Endodermal cell (in vitro differentiated cells): ENCODE results near the gene ATP2B3. TPM values are rescaled to one million over a fixed set of nuclear protein-coding genes. Genes with fewer than 3 reads are reported as not detected.

ENCODE experiments used
- DNase-seq: peaks from one replicate; pipeline ENCODE4 v3.0.0-alpha.2; 2017
- H3K27ac ChIP-seq: 2 replicates; pipeline ENCODE4 v1.5.1; 2013; ENCODE audit warnings: mild to moderate bottlenecking, low read depth, low read length, moderate library complexity
- H3K27me3 ChIP-seq: 2 replicates; pipeline ENCODE4 v1.6.1; 2013; ENCODE audit warnings: mild to moderate bottlenecking, low read length, moderate library complexity; ENCODE audit not compliant: insufficient read depth, control insufficient read depth, poor library complexity, severe bottlenecking
- H3K36me3 ChIP-seq: 2 replicates; pipeline ENCODE4 v1.7.0; 2013; ENCODE audit warnings: mild to moderate bottlenecking, low read length, moderate library complexity; ENCODE audit not compliant: control insufficient read depth, insufficient read depth
- H3K4me1 ChIP-seq: one replicate; pipeline ENCODE4 v1.7.0; 2013; ENCODE audit warnings: low read length; ENCODE audit not compliant: control insufficient read depth, insufficient read depth
- H3K4me3 ChIP-seq: 2 replicates; pipeline ENCODE4 v1.5.1; 2013; ENCODE audit warnings: mild to moderate bottlenecking, low read length, moderate library complexity
- H3K9ac ChIP-seq: 2 replicates; pipeline ENCODE4 v1.6.1; 2013; ENCODE audit warnings: mild to moderate bottlenecking, low read length, moderate library complexity; ENCODE audit not compliant: poor library complexity, severe bottlenecking; ENCODE audit errors: extremely low read depth
- H3K9me3 ChIP-seq: 2 replicates; pipeline ENCODE4 v1.6.1; 2013; ENCODE audit warnings: mild to moderate bottlenecking, low read length, moderate library complexity; ENCODE audit not compliant: control insufficient read depth
- H3K27ac Mint-ChIP-seq: 2 replicates; pipeline ENCODE4 v1.8.0; 2020; ENCODE audit warnings: mixed read lengths
- H3K27me3 Mint-ChIP-seq: 2 replicates; pipeline ENCODE4 v1.8.0; 2021; ENCODE audit warnings: mild to moderate bottlenecking, mixed read lengths; ENCODE audit not compliant: insufficient read depth
- H3K36me3 Mint-ChIP-seq: 2 replicates; pipeline ENCODE4 v1.8.0; 2020; ENCODE audit warnings: low read depth, mixed read lengths
- H3K4me1 Mint-ChIP-seq: 2 replicates; pipeline ENCODE4 v1.8.0; 2020; ENCODE audit warnings: mixed read lengths
- H3K4me3 Mint-ChIP-seq: 2 replicates; pipeline ENCODE4 v1.8.0; 2020; ENCODE audit warnings: mild to moderate bottlenecking, moderate library complexity, mixed read lengths
- H3K9me3 Mint-ChIP-seq: 2 replicates; pipeline ENCODE4 v1.8.0; 2020; ENCODE audit warnings: mild to moderate bottlenecking, mixed read lengths
- WGBS, 2 experiments: methylation state at CpG; one replicate each; pipeline versions ENCODE4 v1.1.5 to v1.1.7; 2013; ENCODE audit warnings: missing lambda C conversion rate in 2 of 2, mixed read lengths in 1 of 2; ENCODE audit not compliant: insufficient coverage in 1 of 2, insufficient read length in 1 of 2; 5-methylcytosine and 5-hydroxymethylcytosine counted together
- total RNA-seq, 2 donors: library from RNA; stranded (reverse); fragmentation: NEBNext Ultra II Directional in 1 of 2; extraction: Animal tissue kit (Norgen Biotek cat#: 25700) in 1 of 2; gene quantifications; 2 replicates in 1 of 2; 3 replicates in 1 of 2; pipeline ENCODE4 v1.2.1, GENCODE V29; 2021
- TF ChIP-seq, protein P1 (sequence below): fragments of 200-600 bp; sonication (generic); conservative IDR thresholded peaks from 2 replicates; pipeline ENCODE4 v1.5.0; 2021; ENCODE audit warnings: antibody characterized with exemption, mild to moderate bottlenecking

The ATP2B3 gene
- total RNA-seq, 2 donors from 2014 or later = not detected

DNA sequence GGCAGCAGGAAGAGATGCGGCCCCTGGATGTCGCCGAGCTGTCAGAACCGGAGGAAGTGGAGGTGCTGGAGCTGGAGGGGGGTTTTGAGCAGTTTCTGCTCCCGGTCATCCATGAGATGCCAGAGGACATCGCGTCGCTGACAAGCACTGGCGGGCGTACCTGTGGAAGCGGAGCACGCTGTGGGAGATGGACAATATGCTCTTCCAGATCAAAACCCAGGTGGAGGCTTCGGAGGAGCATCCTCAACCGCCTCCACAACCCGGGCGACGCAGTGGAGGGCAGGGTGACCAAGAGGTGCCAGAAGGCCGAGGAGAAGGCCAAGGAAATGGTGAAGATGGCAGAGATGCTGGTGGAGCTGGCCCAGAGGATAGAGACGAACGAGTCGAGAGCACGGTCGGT lies 89.1 kb downstream of the ATP2B3 start:
- H3K27me3 Mint-ChIP-seq = peaks cover 47% of the 10 kb centered on the region
- Histone ChIP-seq H3K9me3 (no peaks in the 10 kb centered on the region), H3K9ac (no peak overlapping the region), H3K4me1 (no peaks in the 10 kb centered on the region), H3K36me3 (no peaks in the 10 kb centered on the region), H3K4me3 (no peak overlapping the region), H3K27ac (no peak overlapping the region), H3K27me3 (peaks cover 16% of the 10 kb centered on the region)
- H3K9me3 Mint-ChIP-seq = peaks cover 69% of the 10 kb centered on the region
- H3K27ac Mint-ChIP-seq = no peak overlapping the region
- H3K4me1 Mint-ChIP-seq = no peaks in the 10 kb centered on the region
- H3K4me3 Mint-ChIP-seq = no peak overlapping the region
- WGBS, 2 experiments = 86 to 90% methylated on average over 6 to 23 of the region's 23 CpGs
- no peak for DNase-seq
- H3K36me3 Mint-ChIP-seq = no peaks in the 10 kb centered on the region
- TF ChIP-seq, protein P1, sequence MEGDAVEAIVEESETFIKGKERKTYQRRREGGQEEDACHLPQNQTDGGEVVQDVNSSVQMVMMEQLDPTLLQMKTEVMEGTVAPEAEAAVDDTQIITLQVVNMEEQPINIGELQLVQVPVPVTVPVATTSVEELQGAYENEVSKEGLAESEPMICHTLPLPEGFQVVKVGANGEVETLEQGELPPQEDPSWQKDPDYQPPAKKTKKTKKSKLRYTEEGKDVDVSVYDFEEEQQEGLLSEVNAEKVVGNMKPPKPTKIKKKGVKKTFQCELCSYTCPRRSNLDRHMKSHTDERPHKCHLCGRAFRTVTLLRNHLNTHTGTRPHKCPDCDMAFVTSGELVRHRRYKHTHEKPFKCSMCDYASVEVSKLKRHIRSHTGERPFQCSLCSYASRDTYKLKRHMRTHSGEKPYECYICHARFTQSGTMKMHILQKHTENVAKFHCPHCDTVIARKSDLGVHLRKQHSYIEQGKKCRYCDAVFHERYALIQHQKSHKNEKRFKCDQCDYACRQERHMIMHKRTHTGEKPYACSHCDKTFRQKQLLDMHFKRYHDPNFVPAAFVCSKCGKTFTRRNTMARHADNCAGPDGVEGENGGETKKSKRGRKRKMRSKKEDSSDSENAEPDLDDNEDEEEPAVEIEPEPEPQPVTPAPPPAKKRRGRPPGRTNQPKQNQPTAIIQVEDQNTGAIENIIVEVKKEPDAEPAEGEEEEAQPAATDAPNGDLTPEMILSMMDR = no peak

- Mint-ChIP-seq H3K9me3 (peaks cover 67% of the 10 kb centered on the region), H3K27me3 (peaks cover 61% of the 10 kb centered on the region), H3K4me1 (no peaks in the 10 kb centered on the region), H3K36me3 (no peaks in the 10 kb centered on the region), H3K27ac (no peak overlapping the region), H3K4me3 (no peak overlapping the region)
- H3K9ac ChIP-seq = no peak overlapping the region
- no peak overlapping the region for H3K27ac ChIP-seq
- no peak for DNase-seq
- H3K9me3 ChIP-seq = no peaks in the 10 kb centered on the region
- H3K36me3 ChIP-seq = no peaks in the 10 kb centered on the region
- peaks cover 19% of the 10 kb centered on the region for H3K27me3 ChIP-seq
- H3K4me3 ChIP-seq = no peak overlapping the region
- TF ChIP-seq, protein P1 = no peak
- WGBS, 2 experiments = 95% methylated on average over 2 of the region's 2 CpGs; no CpG with 5 or more reads in 1 of the 2 experiments
- no peaks in the 10 kb centered on the region for H3K4me1 ChIP-seq
These were observed 90.9 kb downstream of the ATP2B3 start for GRCh38 chrX:153608376-153608775.

- no peaks in the 10 kb centered on the region for H3K4me1 ChIP-seq
- Mint-ChIP-seq H3K4me1 (no peaks in the 10 kb centered on the region), H3K27ac (no peak overlapping the region), H3K4me3 (no peak overlapping the region), H3K27me3 (peaks cover 65% of the 10 kb centered on the region), H3K36me3 (no peaks in the 10 kb centered on the region), H3K9me3 (peaks cover 66% of the 10 kb centered on the region)
- peaks cover 23% of the 10 kb centered on the region for H3K27me3 ChIP-seq
- DNase-seq = no peak
- TF ChIP-seq, protein P1 = no peak
- H3K27ac ChIP-seq = no peak overlapping the region
- H3K9ac ChIP-seq = no peak overlapping the region
- H3K9me3 ChIP-seq = no peaks in the 10 kb centered on the region
- WGBS, 2 experiments = 90% methylated on average over 2 of the region's 4 CpGs; no CpG with 5 or more reads in 1 of the 2 experiments
- no peak overlapping the region for H3K4me3 ChIP-seq
- no peaks in the 10 kb centered on the region for H3K36me3 ChIP-seq
These were observed 91.4 kb downstream of the ATP2B3 start for GRCh38 chrX:153608806-153609205.
